ENCODE data around the gene FGF14.
"Not testable (repeated sequence)": the region's sequence is repeated elsewhere in the genome, so short reads cannot be mapped to it uniquely, and the experiment has no call there.

The FGF14 gene

DNA sequence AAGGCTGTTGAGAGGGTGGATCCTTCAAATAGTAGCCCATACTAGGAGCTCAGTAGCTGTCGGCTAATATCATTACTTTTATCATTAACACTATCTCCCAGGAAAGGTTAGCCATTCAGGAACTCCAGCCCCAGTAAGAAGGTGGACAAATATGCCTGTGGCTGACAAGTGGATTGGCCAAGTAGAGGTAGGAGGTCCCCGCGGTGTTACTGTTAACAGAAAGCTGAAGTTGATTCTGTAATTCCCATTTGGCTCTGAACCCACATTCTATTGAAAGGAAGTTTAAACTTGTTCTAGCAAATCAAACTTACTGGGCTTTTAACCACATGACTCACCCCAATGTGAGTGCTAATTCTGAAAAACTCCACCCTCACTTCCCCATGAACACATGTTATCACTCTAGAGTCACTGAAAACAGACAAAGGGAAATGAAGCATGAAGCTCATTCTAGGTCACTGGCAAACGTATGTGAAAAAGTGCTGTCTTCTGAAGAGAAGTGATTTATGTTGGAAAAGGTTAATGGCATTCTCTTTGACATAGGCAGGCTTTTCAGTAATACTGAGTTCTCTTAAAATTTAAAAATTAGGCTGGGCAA lies 273.5 kb downstream of the FGF14 start:
- H3K4me3 ChIP-seq (ENCODE audit: low read depth in 1 of 2, low read length in 2 of 2), result no peak overlapping the region
- no peaks in the 10 kb centered on the region for H3K36me3 ChIP-seq (ENCODE audit: control insufficient read depth in 1 of 2, insufficient read depth in 2 of 2, low read length in 2 of 2)
- no peaks in the 10 kb centered on the region for H3K9me3 ChIP-seq (ENCODE audit: control insufficient read depth in 1 of 2, low read length in 2 of 2)
- no peaks in the 10 kb centered on the region for H3K4me1 ChIP-seq (ENCODE audit: control insufficient read depth in 1 of 2, insufficient read depth in 2 of 2, low read length in 2 of 2)
- no peak overlapping the region for H3K27ac ChIP-seq (ENCODE audit: low read length)
- no peaks in the 10 kb centered on the region for H3K27me3 ChIP-seq (ENCODE audit: low read depth, low read length)

- H3K4me3 ChIP-seq (ENCODE audit: low read depth in 1 of 2, low read length in 2 of 2), result no peak overlapping the region
- H3K27me3 ChIP-seq (ENCODE audit: low read depth, low read length), result no peaks in the 10 kb centered on the region
- no peaks in the 10 kb centered on the region for H3K36me3 ChIP-seq (ENCODE audit: control insufficient read depth in 1 of 2, insufficient read depth in 2 of 2, low read length in 2 of 2)
- no peak overlapping the region for H3K27ac ChIP-seq (ENCODE audit: low read length)
- H3K4me1 ChIP-seq (ENCODE audit: control insufficient read depth in 1 of 2, insufficient read depth in 2 of 2, low read length in 2 of 2), result no peaks in the 10 kb centered on the region
- no peaks in the 10 kb centered on the region for H3K9me3 ChIP-seq (ENCODE audit: control insufficient read depth in 1 of 2, low read length in 2 of 2)
These were observed 274.7 kb downstream of the FGF14 start for GRCh38 chr13:102127153-102127552.

DNA sequence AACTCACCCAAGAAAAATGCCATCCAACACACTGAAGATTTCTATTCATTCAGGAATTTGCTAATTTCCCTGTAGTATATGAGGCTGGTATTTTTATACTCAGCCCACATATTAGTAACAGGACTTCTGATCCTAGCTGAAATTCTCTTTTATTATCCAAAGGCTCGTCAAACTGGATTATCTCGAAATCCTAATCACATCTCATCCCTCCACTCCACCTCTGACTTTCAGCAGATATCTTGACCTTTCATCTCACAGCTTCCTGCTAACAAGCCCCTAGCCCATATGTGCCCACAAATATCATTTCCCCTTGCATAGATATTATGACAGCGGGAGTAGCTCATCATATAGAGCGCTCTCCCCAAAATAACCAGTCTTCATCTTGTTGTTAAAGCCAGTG lies 279.7 kb downstream of the FGF14 start:
- Histone ChIP-seq H3K36me3 (ENCODE audit: control insufficient read depth in 1 of 2, insufficient read depth in 2 of 2, low read length in 2 of 2) (no peaks in the 10 kb centered on the region), H3K27me3 (ENCODE audit: low read depth, low read length) (no peaks in the 10 kb centered on the region), H3K9me3 (ENCODE audit: control insufficient read depth in 1 of 2, low read length in 2 of 2) (no peaks in the 10 kb centered on the region), H3K4me1 (ENCODE audit: control insufficient read depth in 1 of 2, insufficient read depth in 2 of 2, low read length in 2 of 2) (no peaks in the 10 kb centered on the region), H3K27ac (ENCODE audit: low read length) (no peak overlapping the region), H3K4me3 (ENCODE audit: low read depth in 1 of 2, low read length in 2 of 2) (no peak overlapping the region)

DNA sequence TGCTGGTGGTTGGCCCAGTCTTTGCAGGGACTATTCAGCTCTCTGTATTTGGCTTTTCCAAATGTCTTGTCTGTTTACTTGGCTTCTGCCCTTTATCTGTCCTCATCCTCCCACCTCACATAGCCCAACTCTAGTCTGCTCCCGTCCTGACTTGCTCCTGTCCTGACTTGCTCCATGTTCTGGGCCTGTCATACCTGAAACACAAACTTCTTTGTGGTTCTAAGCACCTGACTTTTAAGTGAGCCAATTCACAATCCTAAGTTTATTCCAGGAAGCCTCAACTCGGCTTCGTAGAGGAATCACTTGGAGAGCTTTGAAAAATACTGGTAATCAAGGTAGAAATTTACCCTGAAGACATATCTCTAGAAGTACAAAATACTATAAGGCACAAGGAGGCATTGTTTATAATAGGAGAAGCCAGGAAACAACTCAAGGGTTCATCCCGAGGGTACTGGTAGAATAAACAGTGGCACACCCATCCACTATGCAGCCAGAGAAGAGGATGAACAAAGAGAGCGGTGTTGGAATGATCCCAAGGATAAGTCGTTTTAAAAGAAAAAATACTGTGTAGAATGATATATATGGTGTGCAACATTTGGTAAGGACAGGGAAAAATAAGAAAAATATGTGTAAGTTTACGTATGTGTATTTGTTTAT lies 284.5 kb downstream of the FGF14 start:
- Histone ChIP-seq H3K4me1 (ENCODE audit: control insufficient read depth in 1 of 2, insufficient read depth in 2 of 2, low read length in 2 of 2) (no peaks in the 10 kb centered on the region), H3K36me3 (ENCODE audit: control insufficient read depth in 1 of 2, insufficient read depth in 2 of 2, low read length in 2 of 2) (no peaks in the 10 kb centered on the region), H3K9me3 (ENCODE audit: control insufficient read depth in 1 of 2, low read length in 2 of 2) (no peaks in the 10 kb centered on the region), H3K4me3 (ENCODE audit: low read depth in 1 of 2, low read length in 2 of 2) (no peak overlapping the region), H3K27ac (ENCODE audit: low read length) (no peak overlapping the region), H3K27me3 (ENCODE audit: low read depth, low read length) (no peaks in the 10 kb centered on the region)

- Histone ChIP-seq H3K36me3 (ENCODE audit: control insufficient read depth in 1 of 2, insufficient read depth in 2 of 2, low read length in 2 of 2) (no peaks in the 10 kb centered on the region), H3K27ac (ENCODE audit: low read length) (no peak overlapping the region), H3K27me3 (ENCODE audit: low read depth, low read length) (no peaks in the 10 kb centered on the region)
These were observed 298.4 kb downstream of the FGF14 start for GRCh38 chr13:102103469-102103868.

DNA sequence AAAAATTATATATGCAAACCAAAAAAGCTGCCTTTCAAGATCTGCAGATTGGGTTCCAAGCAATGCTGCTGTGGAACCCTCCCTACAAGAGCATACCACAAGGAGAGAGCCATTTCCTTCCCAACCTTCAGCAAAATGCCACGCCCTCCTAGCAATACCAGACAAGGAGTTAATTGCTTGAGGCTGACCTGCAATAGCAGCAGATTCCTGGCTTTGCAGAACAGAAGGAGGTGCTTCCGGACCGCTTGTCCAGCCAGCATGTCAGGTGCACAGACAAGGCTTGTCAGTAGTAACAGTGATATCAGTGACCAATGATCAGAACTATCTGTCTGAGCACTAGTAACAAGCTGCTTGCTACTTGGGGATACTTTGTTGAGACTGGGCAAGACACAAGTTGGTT lies 301.6 kb downstream of the FGF14 start:
- Histone ChIP-seq H3K4me3 (ENCODE audit: low read depth in 1 of 2, low read length in 2 of 2) (no peak overlapping the region), H3K27ac (ENCODE audit: low read length) (no peak overlapping the region), H3K36me3 (ENCODE audit: control insufficient read depth in 1 of 2, insufficient read depth in 2 of 2, low read length in 2 of 2) (no peaks in the 10 kb centered on the region), H3K4me1 (ENCODE audit: control insufficient read depth in 1 of 2, insufficient read depth in 2 of 2, low read length in 2 of 2) (no peaks in the 10 kb centered on the region), H3K27me3 (ENCODE audit: low read depth, low read length) (no peaks in the 10 kb centered on the region), H3K9me3 (ENCODE audit: control insufficient read depth in 1 of 2, low read length in 2 of 2) (no peaks in the 10 kb centered on the region)

More at GRCh38 chr13:102103469-102103868, 298.4 kb downstream of the FGF14 start:
- Histone ChIP-seq H3K4me3 (ENCODE audit: low read depth in 1 of 2, low read length in 2 of 2) (no peak overlapping the region), H3K9me3 (ENCODE audit: control insufficient read depth in 1 of 2, low read length in 2 of 2) (no peaks in the 10 kb centered on the region), H3K4me1 (ENCODE audit: control insufficient read depth in 1 of 2, insufficient read depth in 2 of 2, low read length in 2 of 2) (no peaks in the 10 kb centered on the region)

- no peaks in the 10 kb centered on the region for H3K27me3 ChIP-seq (ENCODE audit: low read depth, low read length)
- no peaks in the 10 kb centered on the region for H3K36me3 ChIP-seq (ENCODE audit: control insufficient read depth in 1 of 2, insufficient read depth in 2 of 2, low read length in 2 of 2)
- H3K4me3 ChIP-seq (ENCODE audit: low read depth in 1 of 2, low read length in 2 of 2), result no peak overlapping the region
- H3K27ac ChIP-seq (ENCODE audit: low read length), result no peak overlapping the region
- no peaks in the 10 kb centered on the region for H3K9me3 ChIP-seq (ENCODE audit: control insufficient read depth in 1 of 2, low read length in 2 of 2)
- no peaks in the 10 kb centered on the region for H3K4me1 ChIP-seq (ENCODE audit: control insufficient read depth in 1 of 2, insufficient read depth in 2 of 2, low read length in 2 of 2)
These were observed 304.1 kb downstream of the FGF14 start for GRCh38 chr13:102097708-102098107.

DNA sequence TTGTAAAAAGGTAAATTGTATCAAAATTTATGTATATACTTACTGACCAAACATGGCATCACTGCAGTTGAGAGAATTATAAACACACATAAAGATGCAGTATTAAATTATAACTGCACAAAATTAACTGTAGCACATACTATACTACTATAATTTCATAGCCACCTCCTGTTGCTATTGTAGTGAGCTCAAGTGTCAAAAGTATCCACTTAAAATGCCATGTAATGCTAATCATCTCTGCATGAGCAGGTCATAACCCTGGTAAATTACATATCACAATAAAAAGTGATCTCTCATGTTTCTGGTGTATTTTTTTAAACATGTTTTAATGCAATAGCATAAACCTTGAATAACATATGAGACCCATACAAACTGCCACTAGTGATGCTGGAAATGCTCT lies 308.6 kb downstream of the FGF14 start:
- not testable (repeated sequence) for H3K27ac ChIP-seq (ENCODE audit: low read length); H3K27me3 ChIP-seq (ENCODE audit: low read depth, low read length); H3K36me3 ChIP-seq (ENCODE audit: control insufficient read depth in 1 of 2, insufficient read depth in 2 of 2, low read length in 2 of 2); H3K9me3 ChIP-seq (ENCODE audit: control insufficient read depth in 1 of 2, low read length in 2 of 2); H3K4me3 ChIP-seq (ENCODE audit: low read depth in 1 of 2, low read length in 2 of 2); H3K4me1 ChIP-seq (ENCODE audit: control insufficient read depth in 1 of 2, insufficient read depth in 2 of 2, low read length in 2 of 2)

DNA sequence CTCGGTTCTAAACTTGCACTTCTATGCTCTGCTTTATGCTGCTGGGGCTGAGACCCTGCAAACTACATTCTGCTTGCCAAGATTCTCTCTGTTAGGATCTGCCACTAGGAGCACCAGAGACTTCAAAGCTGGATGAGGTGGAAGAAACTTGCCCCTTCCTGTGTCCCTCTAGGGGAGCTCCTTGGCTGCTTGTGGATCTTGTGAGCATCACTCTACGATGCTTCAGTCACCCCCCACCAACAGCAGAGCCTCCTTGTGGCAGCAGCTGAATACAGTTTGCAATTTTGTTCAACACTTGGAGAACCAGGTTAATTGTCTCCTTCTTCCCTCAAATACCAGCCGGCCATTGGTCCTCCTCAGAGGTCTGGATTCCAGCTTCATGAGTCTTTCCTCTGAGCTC lies 310.6 kb downstream of the FGF14 start:
- H3K4me3 ChIP-seq (ENCODE audit: low read depth in 1 of 2, low read length in 2 of 2), result no peak overlapping the region
- H3K27me3 ChIP-seq (ENCODE audit: low read depth, low read length), result no peaks in the 10 kb centered on the region
- H3K9me3 ChIP-seq (ENCODE audit: control insufficient read depth in 1 of 2, low read length in 2 of 2), result no peaks in the 10 kb centered on the region
- H3K27ac ChIP-seq (ENCODE audit: low read length), result no peak overlapping the region
- no peaks in the 10 kb centered on the region for H3K36me3 ChIP-seq (ENCODE audit: control insufficient read depth in 1 of 2, insufficient read depth in 2 of 2, low read length in 2 of 2)
- peaks cover 0 to 8% of the 10 kb centered on the region in 2 donors for H3K4me1 ChIP-seq (ENCODE audit: control insufficient read depth in 1 of 2, insufficient read depth in 2 of 2, low read length in 2 of 2)

- Histone ChIP-seq H3K4me3 (ENCODE audit: low read depth in 1 of 2, low read length in 2 of 2) (no peak overlapping the region), H3K9me3 (ENCODE audit: control insufficient read depth in 1 of 2, low read length in 2 of 2) (no peaks in the 10 kb centered on the region), H3K27ac (ENCODE audit: low read length) (no peak overlapping the region), H3K27me3 (ENCODE audit: low read depth, low read length) (no peaks in the 10 kb centered on the region), H3K4me1 (ENCODE audit: control insufficient read depth in 1 of 2, insufficient read depth in 2 of 2, low read length in 2 of 2) (peaks cover 0 to 8% of the 10 kb centered on the region in 2 donors), H3K36me3 (ENCODE audit: control insufficient read depth in 1 of 2, insufficient read depth in 2 of 2, low read length in 2 of 2) (no peaks in the 10 kb centered on the region)
These were observed 311.3 kb downstream of the FGF14 start for GRCh38 chr13:102090532-102090931.

DNA sequence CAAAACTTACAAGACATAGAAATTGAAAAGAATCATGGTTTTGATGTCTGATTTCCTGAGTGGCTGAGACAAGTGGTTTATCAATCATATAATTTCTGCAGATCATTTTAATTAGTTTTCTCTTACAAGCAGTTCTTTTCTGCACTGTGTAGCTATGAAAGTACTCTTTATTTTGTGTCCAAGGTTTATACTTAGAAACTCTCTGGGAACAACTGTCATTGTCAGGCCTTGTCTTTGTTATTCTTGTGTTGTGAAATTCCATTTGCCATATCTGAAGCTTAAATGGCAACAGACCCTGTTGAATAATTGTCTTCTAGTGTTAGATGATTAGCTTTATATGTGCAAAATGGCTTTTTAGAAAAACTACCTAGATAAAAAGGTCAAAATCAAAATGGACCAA lies 312.1 kb downstream of the FGF14 start:
- no peaks in the 10 kb centered on the region for H3K36me3 ChIP-seq (ENCODE audit: control insufficient read depth in 1 of 2, insufficient read depth in 2 of 2, low read length in 2 of 2)
- H3K27me3 ChIP-seq (ENCODE audit: low read depth, low read length), result no peaks in the 10 kb centered on the region
- H3K4me1 ChIP-seq (ENCODE audit: control insufficient read depth in 1 of 2, insufficient read depth in 2 of 2, low read length in 2 of 2), result peaks cover 0 to 8% of the 10 kb centered on the region in 2 donors
- H3K9me3 ChIP-seq (ENCODE audit: control insufficient read depth in 1 of 2, low read length in 2 of 2), result no peaks in the 10 kb centered on the region
- H3K4me3 ChIP-seq (ENCODE audit: low read depth in 1 of 2, low read length in 2 of 2), result no peak overlapping the region
- no peak overlapping the region for H3K27ac ChIP-seq (ENCODE audit: low read length)

DNA sequence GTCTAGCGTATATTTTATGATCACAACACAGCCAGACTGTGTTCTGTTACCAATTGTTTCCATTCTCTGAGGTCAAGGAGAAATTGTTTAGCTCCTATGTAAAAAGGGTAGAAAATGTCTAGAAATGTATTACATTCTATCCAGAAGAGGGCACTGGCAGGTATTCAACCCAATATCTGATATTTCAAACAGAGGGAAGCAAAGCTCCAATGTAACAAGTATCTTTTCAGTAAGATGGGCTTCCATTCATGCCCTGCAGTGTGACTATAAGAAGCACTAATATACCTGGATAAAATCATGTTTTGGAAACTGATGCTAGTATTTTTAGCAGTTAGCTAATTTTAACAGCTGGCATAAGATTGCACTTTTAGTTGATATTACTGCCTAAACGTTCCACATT lies 312.7 kb downstream of the FGF14 start:
- H3K27me3 ChIP-seq (ENCODE audit: low read depth, low read length), result no peaks in the 10 kb centered on the region
- H3K4me1 ChIP-seq (ENCODE audit: control insufficient read depth in 1 of 2, insufficient read depth in 2 of 2, low read length in 2 of 2), result peaks cover 0 to 8% of the 10 kb centered on the region in 2 donors
- H3K27ac ChIP-seq (ENCODE audit: low read length), result no peak overlapping the region
- no peaks in the 10 kb centered on the region for H3K9me3 ChIP-seq (ENCODE audit: control insufficient read depth in 1 of 2, low read length in 2 of 2)
- H3K4me3 ChIP-seq (ENCODE audit: low read depth in 1 of 2, low read length in 2 of 2), result no peak overlapping the region
- H3K36me3 ChIP-seq (ENCODE audit: control insufficient read depth in 1 of 2, insufficient read depth in 2 of 2, low read length in 2 of 2), result no peaks in the 10 kb centered on the region

Data from muscle layer of duodenum (tissue), 2 donors.